Spleen (tissue), 7 donors: ENCODE results near the gene CEP112.

Experiments
- POLR2AphosphoS5 ChIP-seq, 3 donors: sonication (generic); formaldehyde crosslinking; IDR thresholded peaks; one replicate each; pipeline ENCODE4 v1.5.1; 2017; ENCODE audit warnings: antibody characterized with exemption in 3 of 3
- TF ChIP-seq, protein P1 (sequence below), 11 experiments: fragments of 200-600 bp in 7 of 11; fragments of 450-650 bp in 4 of 11; sonication (generic) in 4 of 11; IDR thresholded peaks in 8 of 11; conservative IDR thresholded peaks in 3 of 11; 1 replicate in 7 of 11; 2 replicates in 4 of 11; pipeline versions ENCODE4 v1.4.0 to v1.8.0; 2016 to 2021; ENCODE audit warnings: antibody characterized with exemption in 11 of 11, inconsistent platforms in 4 of 11, mild to moderate bottlenecking in 1 of 11
- donor health status: DM: no; HTN: no; CAD: no; lungs with moderate emphysema.
- donor health status: DM: no; HTN: no; CAD: no.
- donor health status: DM: no; HTN: no; CAD: no.

DNA sequence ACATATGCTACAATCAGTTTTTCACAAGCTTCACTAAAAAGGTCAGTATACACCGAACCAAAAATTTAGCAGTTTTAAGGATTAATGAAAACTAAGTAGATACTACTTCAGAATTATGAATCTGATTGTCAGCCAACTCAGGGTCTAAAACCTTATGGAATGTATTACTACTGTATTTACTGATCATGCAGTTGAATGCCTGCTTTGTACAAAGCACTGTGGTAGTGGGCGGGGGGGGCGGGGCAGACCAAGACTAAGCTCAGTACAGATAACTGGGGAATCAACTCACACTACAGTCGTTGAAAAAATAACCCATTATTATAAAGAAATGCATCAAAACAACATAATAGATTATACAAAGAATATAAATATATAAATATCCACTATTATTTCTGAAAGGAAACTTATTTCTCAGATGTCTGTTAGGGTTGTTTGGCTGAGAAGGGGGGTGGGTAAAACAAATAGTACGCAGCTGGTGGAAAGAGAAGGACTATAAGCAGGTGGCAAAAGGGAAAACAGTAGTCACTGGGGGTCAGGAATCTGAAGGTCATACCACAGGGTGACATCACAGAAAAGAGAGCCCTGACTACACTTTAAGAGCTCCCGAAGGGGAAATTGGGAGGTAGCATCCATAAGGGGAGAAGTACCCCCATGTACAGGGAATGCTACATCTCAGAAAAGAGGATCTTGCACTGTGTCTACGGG lies 521.1 kb downstream of the CEP112 start:
- TF ChIP-seq, protein P1, sequence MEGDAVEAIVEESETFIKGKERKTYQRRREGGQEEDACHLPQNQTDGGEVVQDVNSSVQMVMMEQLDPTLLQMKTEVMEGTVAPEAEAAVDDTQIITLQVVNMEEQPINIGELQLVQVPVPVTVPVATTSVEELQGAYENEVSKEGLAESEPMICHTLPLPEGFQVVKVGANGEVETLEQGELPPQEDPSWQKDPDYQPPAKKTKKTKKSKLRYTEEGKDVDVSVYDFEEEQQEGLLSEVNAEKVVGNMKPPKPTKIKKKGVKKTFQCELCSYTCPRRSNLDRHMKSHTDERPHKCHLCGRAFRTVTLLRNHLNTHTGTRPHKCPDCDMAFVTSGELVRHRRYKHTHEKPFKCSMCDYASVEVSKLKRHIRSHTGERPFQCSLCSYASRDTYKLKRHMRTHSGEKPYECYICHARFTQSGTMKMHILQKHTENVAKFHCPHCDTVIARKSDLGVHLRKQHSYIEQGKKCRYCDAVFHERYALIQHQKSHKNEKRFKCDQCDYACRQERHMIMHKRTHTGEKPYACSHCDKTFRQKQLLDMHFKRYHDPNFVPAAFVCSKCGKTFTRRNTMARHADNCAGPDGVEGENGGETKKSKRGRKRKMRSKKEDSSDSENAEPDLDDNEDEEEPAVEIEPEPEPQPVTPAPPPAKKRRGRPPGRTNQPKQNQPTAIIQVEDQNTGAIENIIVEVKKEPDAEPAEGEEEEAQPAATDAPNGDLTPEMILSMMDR (IDR thresholded peaks at IDR 0.05 in 8 of 11, conservative IDR thresholded peaks at IDR 0.05 in 3 of 11): no peak
- no peak for TF ChIP-seq POLR2AphosphoS5 (IDR thresholded peaks at IDR 0.05)
